GM19438 (cell line): ENCODE measurements around the gene DSTYK.
A peak's percentile ranks its signal among the peaks of the same experiment; 100 is the strongest.

Experiments used
- ATAC-seq: cut with Tn5 transposase; IDR thresholded peaks from one replicate; pipeline ENCODE4 v1.9.1; 2021; ENCODE audit warnings: low read depth; ENCODE audit not compliant: unreplicated experiment

DSTYK gene

GRCh38 chr1:205224736-205225135, 13.2 kb upstream of the DSTYK start:
- no peak for ATAC-seq

- ATAC-seq, result no peak
Measured at GRCh38 chr1:205220421-205220820, 8.9 kb upstream of the DSTYK start.

GRCh38 chr1:205217418-205217817, 5.9 kb upstream of the DSTYK start:
- ATAC-seq, result no peak

GRCh38 chr1:205216588-205216987, 5.1 kb upstream of the DSTYK start:
- ATAC-seq, result no peak

- no peak for ATAC-seq
Measured at GRCh38 chr1:205214756-205215155, 3.3 kb upstream of the DSTYK start.

GRCh38 chr1:205211839-205212536, 486 bp upstream of the DSTYK start:
- ATAC-seq, result peak; percentile 25

- ATAC-seq, result peak; percentile 19
Measured at GRCh38 chr1:205210756-205211168, 740 bp downstream of the DSTYK start.

GRCh38 chr1:205208811-205209210, 2.7 kb downstream of the DSTYK start:
- no peak for ATAC-seq

- no peak for ATAC-seq
Measured at GRCh38 chr1:205205055-205205454, 6.4 kb downstream of the DSTYK start.

GRCh38 chr1:205204552-205204951, 7.0 kb downstream of the DSTYK start:
- no peak for ATAC-seq

GRCh38 chr1:205199931-205200299, 11.6 kb downstream of the DSTYK start:
- no peak for ATAC-seq

GRCh38 chr1:205199090-205199930, 12.2 kb downstream of the DSTYK start:
- ATAC-seq, result no peak

- ATAC-seq, result no peak
Measured at GRCh38 chr1:205192287-205192686, 19.2 kb downstream of the DSTYK start.

- no peak for ATAC-seq
Measured at GRCh38 chr1:205191622-205192021, 19.9 kb downstream of the DSTYK start.

- no peak for ATAC-seq
Measured at GRCh38 chr1:205190845-205191577, 20.5 kb downstream of the DSTYK start.

- ATAC-seq, result no peak
Measured at GRCh38 chr1:205189131-205189530, 22.4 kb downstream of the DSTYK start.

- no peak for ATAC-seq
Measured at GRCh38 chr1:205188596-205188995, 22.9 kb downstream of the DSTYK start.

GRCh38 chr1:205188098-205188497, 23.4 kb downstream of the DSTYK start:
- no peak for ATAC-seq

- no peak for ATAC-seq
Measured at GRCh38 chr1:205187420-205187819, 24.1 kb downstream of the DSTYK start.

- ATAC-seq, result no peak
Measured at GRCh38 chr1:205186191-205186590, 25.3 kb downstream of the DSTYK start.

GRCh38 chr1:205183676-205184335, 27.7 kb downstream of the DSTYK start:
- ATAC-seq, result no peak
